ENCODE measurements around the gene UTS2R. TPM values are rescaled to one million over a fixed set of nuclear protein-coding genes. Genes with fewer than 3 reads are reported as not detected.
"Not testable (repeated sequence)": the region's sequence is repeated elsewhere in the genome, so short reads cannot be mapped to it uniquely, and the experiment has no call there.

Gene UTS2R
- polyA plus RNA-seq, 4 donors, result 0.30 to 0.70 (median 0.43) TPM

DNA sequence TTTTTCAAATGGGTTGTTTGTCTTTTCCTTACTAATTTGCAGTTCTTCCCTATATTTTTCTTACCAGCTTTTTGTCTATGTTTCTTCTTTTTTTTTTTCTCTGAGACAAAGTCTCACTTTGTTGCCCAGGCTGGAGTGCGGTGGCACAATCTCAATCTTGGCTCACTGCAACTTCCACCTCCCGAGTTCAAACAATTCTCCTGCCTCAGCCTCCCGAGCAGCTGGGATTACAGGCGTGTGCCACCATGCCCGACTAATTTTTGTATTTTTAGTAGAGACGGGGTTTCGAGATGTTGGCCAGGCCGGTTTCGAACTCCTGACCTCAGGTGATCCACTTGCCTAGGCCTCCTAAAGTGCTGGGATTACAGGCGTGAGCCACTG lies 1.5 kb downstream of the UTS2R start:
- not testable (repeated sequence) for DNase-seq (ENCODE audit: low read depth in 4 of 4, low spot score in 3 of 4)

DNA sequence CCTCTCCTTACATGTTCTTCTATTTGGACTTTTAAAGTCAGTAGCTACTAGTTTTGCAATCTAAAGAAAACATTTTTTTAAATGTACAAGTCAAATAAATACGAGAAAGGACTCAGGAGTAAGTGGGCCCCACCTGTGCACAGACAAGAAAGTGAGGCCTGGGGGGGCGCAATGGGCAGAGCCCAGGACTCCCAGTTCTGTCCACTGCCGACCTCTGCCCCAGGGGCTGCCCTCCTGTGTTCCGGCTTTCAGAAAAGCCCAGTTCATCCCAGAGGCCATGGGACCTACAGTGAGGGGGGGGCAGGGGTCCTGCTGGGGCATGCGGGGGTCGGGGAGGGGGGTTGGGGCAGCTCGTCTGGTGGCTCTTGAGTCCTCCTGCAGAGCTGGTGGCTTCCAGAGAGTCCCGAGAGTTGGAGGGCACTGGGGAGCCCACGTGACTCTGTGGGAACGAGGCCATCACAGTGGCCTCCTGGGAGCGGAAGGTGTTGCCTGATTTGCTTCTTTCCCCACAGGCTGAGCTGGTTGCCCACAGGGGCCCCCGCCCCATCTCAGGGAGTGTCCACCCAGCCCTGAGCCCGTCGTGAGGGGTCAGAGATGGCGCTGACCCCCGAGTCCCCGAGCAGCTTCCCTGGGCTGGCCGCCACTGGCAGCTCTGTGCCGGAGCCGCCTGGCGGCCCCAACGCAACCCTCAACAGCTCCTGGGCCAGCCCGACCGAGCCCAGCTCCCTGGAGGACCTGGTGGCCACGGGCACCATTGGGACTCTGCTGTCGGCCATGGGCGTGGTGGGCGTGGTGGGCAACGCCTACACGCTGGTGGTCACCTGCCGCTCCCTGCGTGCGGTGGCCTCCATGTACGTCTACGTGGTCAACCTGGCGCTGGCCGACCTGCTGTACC lies 2.4 kb downstream of the UTS2R start:
- no peak for DNase-seq (ENCODE audit: low read depth in 4 of 4, low spot score in 3 of 4)

DNA sequence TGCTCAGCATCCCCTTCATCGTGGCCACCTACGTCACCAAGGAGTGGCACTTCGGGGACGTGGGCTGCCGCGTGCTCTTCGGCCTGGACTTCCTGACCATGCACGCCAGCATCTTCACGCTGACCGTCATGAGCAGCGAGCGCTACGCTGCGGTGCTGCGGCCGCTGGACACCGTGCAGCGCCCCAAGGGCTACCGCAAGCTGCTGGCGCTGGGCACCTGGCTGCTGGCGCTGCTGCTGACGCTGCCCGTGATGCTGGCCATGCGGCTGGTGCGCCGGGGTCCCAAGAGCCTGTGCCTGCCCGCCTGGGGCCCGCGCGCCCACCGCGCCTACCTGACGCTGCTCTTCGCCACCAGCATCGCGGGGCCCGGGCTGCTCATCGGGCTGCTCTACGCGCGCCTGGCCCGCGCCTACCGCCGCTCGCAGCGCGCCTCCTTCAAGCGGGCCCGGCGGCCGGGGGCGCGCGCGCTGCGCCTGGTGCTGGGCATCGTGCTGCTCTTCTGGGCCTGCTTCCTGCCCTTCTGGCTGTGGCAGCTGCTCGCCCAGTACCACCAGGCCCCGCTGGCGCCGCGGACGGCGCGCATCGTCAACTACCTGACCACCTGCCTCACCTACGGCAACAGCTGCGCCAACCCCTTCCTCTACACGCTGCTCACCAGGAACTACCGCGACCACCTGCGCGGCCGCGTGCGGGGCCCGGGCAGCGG lies 3.2 kb downstream of the UTS2R start:
- no peak for DNase-seq (ENCODE audit: low read depth in 4 of 4, low spot score in 3 of 4)

DNA sequence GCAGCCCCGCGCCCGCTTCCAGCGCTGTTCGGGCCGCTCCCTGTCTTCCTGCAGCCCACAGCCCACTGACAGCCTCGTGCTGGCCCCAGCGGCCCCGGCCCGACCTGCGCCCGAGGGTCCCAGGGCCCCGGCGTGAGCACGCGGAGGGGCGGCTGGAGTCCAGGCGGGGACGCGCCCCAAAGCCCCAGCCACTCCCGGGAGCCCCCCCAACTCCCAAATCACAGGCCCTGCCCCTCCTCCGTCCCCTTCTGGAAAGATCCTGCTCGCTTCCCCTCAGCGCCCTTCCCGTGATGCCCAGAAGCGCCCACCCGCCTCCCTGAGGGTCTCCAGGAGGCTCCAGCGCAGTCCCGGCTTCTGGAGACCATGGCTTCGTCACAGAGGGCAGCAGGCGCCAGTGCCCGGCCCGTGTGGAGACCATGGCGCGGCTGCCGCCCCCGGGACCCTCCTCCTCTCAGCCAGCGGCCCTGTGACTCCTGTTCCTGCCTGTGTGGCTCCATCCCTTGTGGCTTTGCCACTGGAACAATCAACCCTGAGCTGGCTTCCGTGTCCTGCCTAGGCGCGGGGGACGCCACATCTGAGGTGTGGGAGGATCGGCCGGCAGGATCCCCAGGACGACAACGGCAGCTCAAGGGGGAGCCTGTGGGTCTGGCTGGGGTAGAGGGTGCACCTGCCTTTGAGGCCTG lies 3.9 kb downstream of the UTS2R start:
- DNase-seq (ENCODE audit: low read depth in 4 of 4, low spot score in 3 of 4), result no peak

DNA sequence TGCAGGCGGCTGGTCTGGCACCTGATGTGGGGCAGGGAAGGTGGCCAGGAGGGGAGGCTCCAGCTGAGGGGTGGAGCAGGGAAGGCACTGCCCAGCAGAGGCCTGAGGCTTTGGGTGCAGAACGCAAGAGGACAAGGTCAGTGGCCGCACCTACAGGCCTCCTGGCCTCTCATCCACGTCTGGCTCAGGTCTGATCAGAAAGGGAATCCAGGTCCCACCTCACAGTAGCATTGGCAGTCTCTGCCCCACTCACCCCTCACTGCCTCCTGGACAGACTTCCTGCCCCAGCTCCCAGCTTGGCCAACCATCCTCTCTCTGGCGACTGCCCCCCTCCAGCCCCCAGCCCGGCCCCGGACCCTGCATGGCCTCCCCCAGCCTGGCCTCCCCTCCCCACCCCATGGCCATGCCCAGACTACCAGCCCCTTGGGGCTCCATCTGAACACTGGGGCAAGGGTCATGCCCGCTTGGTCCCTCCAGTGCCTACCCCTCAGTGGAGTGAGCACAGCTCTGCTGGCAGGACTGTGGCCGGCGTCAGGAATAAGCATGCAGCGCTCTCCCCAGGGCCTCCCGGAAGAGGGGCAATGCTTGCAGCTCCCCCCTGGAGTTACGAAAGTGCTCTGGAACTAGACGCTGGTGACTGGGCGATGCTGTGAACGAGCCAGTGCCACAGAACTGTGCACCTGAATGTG lies 4.6 kb downstream of the UTS2R start:
- DNase-seq (ENCODE audit: low read depth in 4 of 4, low spot score in 3 of 4), result no peak

DNA sequence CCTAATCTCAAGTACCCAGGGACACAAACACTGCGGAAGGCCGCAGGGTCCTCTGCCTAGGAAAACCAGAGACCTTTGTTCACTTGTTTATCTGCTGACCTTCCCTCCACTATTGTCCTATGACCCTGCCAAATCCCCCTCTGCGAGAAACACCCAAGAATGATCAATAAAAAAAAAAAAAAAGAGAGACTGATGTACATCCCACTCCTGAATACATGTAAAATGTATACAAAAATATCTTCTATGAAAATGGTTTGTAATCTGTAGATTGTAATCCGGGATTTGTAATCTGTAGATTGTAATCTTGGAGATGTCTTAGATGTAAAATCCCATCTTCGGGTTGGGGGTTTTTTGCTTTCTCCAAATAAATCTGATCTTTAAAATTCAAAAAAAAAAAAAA lies 5.7 kb downstream of the UTS2R start:
- not testable (repeated sequence) for DNase-seq (ENCODE audit: low read depth in 4 of 4, low spot score in 3 of 4)

DNA sequence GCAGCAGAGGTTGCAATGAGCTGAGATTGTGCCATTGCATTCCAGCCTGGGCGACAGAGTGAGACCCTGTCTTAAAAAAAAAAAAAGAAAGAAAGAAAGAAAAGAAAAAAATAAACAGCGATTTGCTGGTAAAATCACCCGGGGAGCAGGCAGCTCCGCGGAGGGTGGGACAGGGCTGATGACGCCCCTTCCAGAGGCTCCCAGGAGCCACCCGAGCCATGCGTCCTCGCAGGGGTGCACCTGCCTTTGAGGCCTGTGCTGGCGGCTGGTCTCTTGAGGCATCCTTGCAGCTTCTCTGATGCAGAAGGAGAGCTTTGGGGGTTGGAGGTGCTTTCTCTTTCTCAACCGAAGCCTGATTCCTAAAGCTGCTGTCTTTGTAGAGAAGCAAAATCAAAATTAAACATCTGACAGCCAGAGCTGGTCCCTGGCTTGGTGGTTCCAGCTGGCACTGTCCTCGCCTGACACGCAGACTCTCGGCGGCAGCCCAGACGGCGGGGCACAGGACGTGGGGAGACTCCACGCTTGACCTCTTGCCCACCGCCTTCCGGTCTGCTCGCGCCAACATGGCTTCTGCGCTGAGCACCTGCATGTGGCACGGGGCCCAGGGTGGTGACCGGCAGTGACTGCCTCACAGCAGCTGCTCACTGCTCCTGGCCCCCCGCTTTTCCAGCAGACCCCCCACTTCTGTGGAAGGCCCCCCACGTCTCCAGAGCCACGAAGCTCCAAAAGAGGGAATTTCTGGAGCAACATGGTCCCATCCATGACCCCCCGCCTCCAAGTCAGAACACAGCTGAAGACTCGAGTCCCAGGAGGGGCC lies 6.6 kb downstream of the UTS2R start:
- no peak for DNase-seq (ENCODE audit: low read depth in 4 of 4, low spot score in 3 of 4)

DNA sequence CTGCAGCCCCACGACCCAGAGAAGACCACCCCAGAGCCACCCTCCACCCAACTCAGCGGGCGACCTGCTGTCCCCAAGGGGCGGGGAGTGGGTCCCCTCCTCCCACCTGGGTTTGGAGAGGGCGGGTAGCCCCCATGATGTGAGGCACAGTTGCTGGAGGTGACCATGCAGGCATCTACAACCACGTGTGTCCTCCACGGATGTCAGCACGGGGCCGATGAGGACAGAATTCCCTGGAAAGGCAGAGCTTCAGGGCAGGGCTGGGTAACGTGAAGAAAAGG lies 7.1 kb downstream of the UTS2R start:
- no peak for DNase-seq (ENCODE audit: low read depth in 4 of 4, low spot score in 3 of 4)

DNA sequence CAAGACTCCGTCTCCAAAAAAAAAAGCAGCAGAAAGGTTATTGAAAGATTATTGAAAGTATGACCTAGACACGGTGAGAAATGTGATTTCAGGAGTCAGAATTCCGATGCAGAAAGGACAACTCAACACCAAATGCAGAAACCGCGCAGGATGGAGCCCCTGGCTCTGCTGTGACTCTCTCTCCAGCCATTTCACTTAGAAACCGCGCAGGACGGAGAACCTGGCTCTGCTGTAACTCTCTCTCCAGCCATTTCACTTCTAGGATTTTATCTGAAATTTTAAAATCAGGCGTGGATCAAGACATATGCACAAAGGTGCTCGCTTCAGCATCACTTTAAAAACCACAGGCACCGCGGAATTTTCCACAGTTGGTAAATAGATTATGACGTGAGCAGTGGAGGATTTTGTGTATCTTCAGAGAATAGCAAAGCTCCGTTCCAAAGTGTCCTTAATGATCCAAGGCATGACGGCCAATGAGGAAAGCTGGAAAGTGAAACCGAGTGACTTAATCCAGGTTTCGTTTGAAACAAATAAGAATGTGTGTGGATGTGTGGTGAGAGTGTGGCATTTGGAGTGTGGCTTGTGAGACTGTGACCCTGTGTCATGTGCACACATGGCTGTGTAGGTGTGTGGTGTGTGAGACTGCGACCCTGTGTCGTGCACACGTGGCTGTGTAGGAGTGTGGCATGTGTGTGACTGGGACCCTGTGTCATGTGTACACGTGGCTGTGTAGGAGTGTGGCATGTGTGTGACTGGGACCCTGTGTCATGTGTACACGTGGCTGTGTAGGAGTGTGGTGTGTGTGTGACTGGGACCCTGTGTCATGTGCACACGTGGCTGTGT lies 9.5 kb downstream of the UTS2R start:
- no peak for DNase-seq (ENCODE audit: low read depth in 4 of 4, low spot score in 3 of 4)

DNA sequence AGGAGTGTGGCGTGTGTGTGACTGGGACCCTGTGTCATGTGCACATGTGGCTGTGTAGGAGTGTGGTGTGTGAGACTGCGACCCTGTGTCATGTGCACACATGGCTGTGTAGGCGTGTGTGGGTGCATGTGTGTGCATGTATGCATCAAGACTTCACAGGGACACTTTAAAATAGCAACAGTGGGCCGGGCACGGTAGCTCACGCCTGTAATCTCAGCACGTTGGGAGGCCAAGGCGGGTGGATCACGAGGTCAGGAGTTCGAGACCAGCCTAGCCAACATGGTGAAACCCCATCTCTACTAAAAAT lies 10.1 kb downstream of the UTS2R start:
- DNase-seq (ENCODE audit: low read depth in 4 of 4, low spot score in 3 of 4), result not testable (repeated sequence)

DNA sequence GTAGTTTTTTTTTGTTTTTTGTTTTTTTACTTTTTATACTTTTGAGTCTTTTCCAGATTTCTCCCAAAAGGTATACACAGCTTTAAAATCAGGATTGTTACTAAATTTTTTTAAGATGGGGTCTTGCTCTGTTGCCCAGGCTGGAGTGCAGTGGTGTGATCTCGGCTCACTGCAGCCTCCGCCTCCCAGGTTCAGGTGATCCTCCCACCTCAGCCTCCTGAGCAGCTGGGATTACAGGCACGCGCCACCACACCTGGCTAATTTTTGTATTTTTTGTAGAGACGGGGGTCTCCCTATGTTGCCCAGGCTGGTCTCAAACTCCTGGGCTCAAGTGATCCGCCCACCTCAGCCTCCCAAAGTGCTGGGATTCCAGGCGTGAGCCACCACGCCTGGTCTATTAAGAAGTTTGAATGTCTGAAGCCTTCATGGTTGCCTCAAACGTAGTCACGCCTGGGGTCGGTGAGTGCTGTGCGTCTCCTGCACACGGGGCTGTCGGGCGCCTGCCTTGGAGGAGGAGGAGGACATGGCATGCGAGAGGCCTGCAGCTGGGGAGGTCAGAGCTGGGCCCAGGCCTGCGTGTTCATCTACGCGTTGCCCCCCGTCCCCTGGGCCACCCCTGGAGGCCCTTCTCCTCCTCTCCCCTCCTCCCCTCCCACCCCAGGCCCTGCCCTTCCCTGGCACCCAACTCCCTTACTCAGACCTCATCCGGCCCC lies 10.8 kb downstream of the UTS2R start:
- DNase-seq (ENCODE audit: low read depth in 4 of 4, low spot score in 3 of 4), result not testable (repeated sequence)

DNA sequence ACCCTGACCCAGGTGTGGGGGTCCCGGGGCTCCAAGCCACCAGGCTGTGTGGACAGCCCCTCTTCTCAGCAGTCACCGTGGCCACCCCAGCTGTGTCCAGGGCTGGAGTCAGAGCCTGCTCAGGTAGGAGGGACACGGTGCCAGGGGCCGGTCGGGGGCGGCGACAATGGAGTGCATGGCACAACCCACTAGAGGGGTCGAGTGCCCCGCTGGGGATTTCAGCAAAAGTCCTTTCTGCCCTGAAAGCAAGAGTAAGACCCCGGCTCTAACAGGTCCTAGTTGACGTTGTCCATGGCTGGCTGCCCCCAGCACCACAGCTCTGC lies 11.3 kb downstream of the UTS2R start:
- DNase-seq (ENCODE audit: low read depth in 4 of 4, low spot score in 3 of 4), result no peak

DNA sequence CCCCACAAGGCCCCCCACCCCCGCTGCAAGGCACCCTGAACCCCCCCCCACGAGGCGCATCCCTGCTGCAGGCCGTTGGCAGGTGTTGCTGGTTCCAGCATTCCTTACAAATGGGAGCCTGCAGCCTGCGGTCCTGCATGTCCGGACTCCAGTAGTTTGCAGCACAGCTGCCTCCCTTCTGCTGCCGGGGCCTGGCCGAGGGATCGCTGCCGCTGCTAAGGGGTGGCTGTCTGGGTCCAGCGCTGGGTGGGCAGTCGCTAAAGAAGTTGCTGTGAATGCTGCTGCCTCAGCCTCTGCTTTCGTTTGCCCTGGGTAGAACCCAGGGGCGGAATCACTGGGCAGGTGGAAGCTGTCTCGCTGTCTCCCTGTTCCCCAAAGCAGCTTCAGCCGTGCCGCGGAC lies 11.8 kb downstream of the UTS2R start:
- DNase-seq (ENCODE audit: low read depth in 4 of 4, low spot score in 3 of 4), result no peak

DNA sequence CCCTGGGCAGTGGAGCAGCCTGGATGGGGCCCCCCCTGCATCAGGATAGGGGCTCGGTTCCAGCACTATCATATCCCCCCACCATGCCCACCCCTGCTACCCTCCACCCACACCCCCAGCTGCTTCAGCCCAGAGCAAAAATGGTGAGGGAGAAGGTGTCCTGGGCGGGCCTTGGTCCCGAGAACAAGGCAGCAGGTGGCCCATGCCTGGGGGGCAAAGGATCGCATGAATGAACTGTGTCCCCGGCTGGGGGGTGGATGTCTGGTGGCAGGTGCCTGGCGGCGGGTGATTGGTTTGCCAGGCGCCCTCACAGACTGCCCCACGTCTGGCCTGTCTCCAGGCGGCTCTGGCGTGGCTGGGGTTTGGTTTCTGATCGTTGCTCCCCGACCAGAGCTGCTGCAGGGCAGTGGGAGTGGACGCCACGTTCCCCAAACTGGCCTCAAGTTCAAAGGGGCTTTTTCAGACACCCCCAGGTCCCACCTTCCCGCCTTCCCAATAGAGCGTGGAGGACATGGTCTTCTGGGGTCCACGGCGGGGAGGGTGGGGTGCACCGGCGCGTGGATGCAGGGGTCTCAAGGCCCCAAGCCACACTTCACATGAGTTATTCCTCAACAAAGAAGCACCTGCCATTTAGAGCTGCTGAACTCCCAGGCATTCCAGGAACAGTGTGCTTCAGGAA lies 12.6 kb downstream of the UTS2R start:
- no peak for DNase-seq (ENCODE audit: low read depth in 4 of 4, low spot score in 3 of 4)

DNA sequence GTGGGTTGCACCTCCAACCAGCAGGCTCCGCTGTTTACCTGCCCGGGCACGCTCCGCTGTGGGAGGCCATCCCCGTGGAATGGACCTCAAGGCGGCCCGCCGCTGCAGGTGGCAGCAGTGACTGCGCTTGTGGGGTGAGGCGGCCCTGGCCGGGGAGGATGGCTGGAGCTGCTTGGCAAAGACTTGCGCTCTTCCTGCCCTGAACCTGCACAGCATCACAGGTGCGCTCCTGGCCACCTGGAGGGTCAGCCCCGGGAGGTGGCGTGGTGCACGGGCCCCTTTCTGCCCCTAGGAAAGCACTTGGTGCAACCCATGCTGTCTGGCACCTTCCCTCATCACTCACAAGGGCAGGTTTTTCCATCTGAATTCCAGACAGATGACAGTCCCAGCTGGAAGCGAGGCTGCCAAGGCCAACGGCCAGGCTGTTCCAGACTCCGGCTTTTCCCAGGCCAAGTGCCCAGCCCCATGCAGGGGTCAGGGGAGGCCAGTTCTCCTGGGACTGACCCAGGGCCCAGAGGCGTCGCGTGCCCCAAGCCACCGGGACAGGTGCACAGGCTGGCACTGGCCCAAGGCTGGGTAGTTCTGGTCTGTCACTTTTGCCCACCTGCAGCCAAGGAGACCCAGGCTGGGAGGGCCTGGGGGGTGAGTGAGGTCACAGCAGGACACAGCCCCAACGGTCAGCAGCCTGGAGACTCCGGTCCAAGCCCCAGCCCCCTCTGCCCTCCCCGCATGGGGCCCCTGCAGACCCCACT lies 13.3 kb downstream of the UTS2R start:
- DNase-seq (ENCODE audit: low read depth in 4 of 4, low spot score in 3 of 4), result no peak

DNA sequence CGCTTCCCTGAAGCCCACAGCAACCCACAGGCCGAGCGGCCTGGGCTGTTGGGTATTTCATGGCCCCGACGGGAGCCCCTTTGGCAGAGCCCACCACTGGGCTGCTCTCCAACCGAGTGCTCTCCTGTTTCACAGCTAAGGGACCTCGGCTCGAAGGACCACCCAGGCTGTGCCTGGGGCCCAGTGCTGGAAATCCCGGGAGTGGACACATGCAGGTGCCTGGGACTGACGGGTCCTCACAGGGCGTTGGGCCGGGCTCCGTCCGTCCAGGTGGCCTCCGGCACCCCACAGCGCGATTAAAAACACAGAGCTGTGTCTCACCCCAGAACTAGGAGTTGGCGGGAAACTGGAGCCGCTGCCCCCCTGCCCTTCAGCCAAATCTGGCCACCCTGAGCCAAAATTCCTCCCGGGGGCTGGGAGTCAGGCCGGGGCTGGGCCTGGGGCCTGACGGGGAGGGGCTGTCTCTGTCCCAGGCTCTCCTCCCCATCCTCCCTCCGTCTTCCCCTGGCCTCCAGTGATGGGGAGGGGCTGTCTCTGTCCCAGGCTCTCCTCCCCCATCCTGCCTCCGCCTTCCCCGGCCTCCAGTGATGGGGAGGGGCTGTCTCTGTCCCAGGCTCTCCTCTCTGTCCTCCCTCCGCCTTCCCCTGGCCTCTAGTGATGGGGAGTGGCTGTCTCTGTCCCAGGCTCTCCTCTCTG lies 14.1 kb downstream of the UTS2R start:
- DNase-seq (ENCODE audit: low read depth in 4 of 4, low spot score in 3 of 4), result no peak

DNA sequence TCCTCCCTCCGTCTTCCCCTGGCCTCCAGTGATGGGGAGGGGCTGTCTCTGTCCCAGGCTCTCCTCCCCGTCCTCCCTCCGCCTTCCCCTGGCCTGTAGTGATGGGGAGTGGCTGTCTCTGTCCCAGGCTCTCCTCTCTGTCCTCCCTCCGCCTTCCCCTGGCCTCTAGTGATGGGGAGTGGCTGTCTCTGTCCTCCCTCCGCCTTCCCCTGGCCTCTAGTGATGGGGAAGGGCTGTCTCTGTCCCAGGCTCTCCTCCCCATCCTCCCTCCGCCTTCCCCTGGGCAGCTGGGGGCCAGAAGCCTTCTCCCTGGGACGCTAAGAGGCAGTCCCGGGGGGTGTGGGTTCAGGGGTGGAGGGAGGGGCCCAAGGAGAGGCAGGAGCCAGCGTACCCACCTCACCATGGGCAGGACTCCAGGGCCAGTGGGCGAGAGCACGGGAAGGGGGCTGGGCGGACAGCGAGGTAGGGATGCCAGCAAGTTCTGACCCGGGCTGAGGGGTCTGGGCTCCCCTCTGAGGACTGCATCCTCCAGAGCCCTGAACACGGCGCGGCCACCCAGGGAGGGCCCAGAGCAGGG lies 14.8 kb downstream of the UTS2R start:
- DNase-seq (ENCODE audit: low read depth in 4 of 4, low spot score in 3 of 4), result no peak
